Esophagus squamous epithelium (tissue), 5 donors: Measurements from ENCODE around the gene CAMK2D. TPM values are rescaled to one million over a fixed set of nuclear protein-coding genes. Genes with fewer than 3 reads are reported as not detected.

Source experiments
- DNase-seq: peaks from one replicate; lab custom pipeline; 2025; lab: John Stamatoyannopoulos, UW
- H3K27ac ChIP-seq, 4 donors: fragments of 200-600 bp; sonication (generic); one replicate each; pipeline ENCODE4 v1.5.1; 2016 to 2019; ENCODE audit warnings: mild to moderate bottlenecking in 1 of 4
- H3K27me3 ChIP-seq, 4 donors: fragments of 200-600 bp; sonication (generic); 1 replicate in 3 of 4; 2 replicates in 1 of 4; pipeline versions ENCODE4 v1.5.1 to v1.6.0; 2017 to 2021; ENCODE audit warnings: antibody characterized with exemption in 1 of 4
- H3K36me3 ChIP-seq, 3 donors: fragments of 200-600 bp; sonication (generic); one replicate each; pipeline ENCODE4 v1.5.1; 2016 to 2019
- H3K4me1 ChIP-seq, 3 donors: fragments of 200-600 bp; sonication (generic); one replicate each; pipeline ENCODE4 v1.5.1; 2017 to 2019
- H3K4me3 ChIP-seq, 4 donors: fragments of 200-600 bp; sonication (generic); 1 replicate in 3 of 4; 2 replicates in 1 of 4; pipeline ENCODE4 v1.5.1; 2016 to 2019; ENCODE audit warnings: mild to moderate bottlenecking in 2 of 4, moderate library complexity in 1 of 4
- H3K9me3 ChIP-seq, 3 donors: fragments of 200-600 bp; sonication (generic); one replicate each; pipeline ENCODE4 v1.5.1; 2016 to 2019
- CTCF ChIP-seq, 6 experiments: fragments of 450-650 bp in 4 of 6; fragments of 200-600 bp in 2 of 6; sonication (generic) in 2 of 6; IDR thresholded peaks; one replicate each; pipeline ENCODE4 v1.5.1; 2016 to 2019; ENCODE audit warnings: antibody characterized with exemption in 6 of 6, mild to moderate bottlenecking in 4 of 6, moderate library complexity in 4 of 6
- POLR2A ChIP-seq, 4 donors: fragments of 450-650 bp; IDR thresholded peaks; one replicate each; pipeline ENCODE4 v1.6.1; 2017; ENCODE audit warnings: antibody characterized with exemption in 4 of 4, mild to moderate bottlenecking in 4 of 4, moderate library complexity in 3 of 4
- WGBS, 2 donors: methylation state at CpG; one replicate each; pipeline ENCODE4 v1.1.5; 2018; 5-methylcytosine and 5-hydroxymethylcytosine counted together
- intact Hi-C: fragments of 100-400 bp; cut with DNase I; formaldehyde crosslinking; loops from one replicate; pipeline ENCODE4 v1.15.0; 2022
- total RNA-seq, 4 donors: library from RNA; depleted of rRNA; stranded (reverse); fragments of >200 nt; gene quantifications; one replicate each; pipeline ENCODE4 v1.1.0, GENCODE V29; 2016
- donor health status: DM: yes; HTN: yes; CAD: no.

The CAMK2D gene
- total RNA-seq, 4 donors from 2014 or later = 30.7 to 47.7 (median 38.2) TPM

GRCh38 chr4:113760094-113760794, 1.3 kb downstream of the CAMK2D start:
- H3K27me3 ChIP-seq = no peaks in the 10 kb centered on the region
- no peaks in the 10 kb centered on the region for H3K9me3 ChIP-seq
- peak overlapping the region; percentile 95 to 100 (median 99) for H3K27ac ChIP-seq
- H3K36me3 ChIP-seq = peaks cover 0 to 10% (median 0%) of the 10 kb centered on the region in 3 donors
- peak; percentile 9 for DNase-seq
- peak overlapping the region; percentile 65 to 84 (median 74) for H3K4me3 ChIP-seq
- intact Hi-C loops = loop anchor here (5.0 kb wide), 2 partner anchors 213 to 378 kb away; no protein-coding TSS in a partner anchor
- TF ChIP-seq POLR2A (IDR thresholded peaks at IDR 0.05) = peak in 1 of 4 donors; percentile 9
- TF ChIP-seq CTCF (IDR thresholded peaks at IDR 0.05) = no peak
- peaks cover 0 to 43% (median 30%) of the 10 kb centered on the region in 3 donors for H3K4me1 ChIP-seq
- 1% methylated on average over 20 to 22 of the region's 22 CpGs for WGBS, 2 donors

GRCh38 chr4:113759696-113760093, 1.8 kb downstream of the CAMK2D start:
- peak overlapping the region; percentile 65 to 84 (median 74) for H3K4me3 ChIP-seq
- no peaks in the 10 kb centered on the region for H3K9me3 ChIP-seq
- peaks cover 0 to 10% (median 0%) of the 10 kb centered on the region in 3 donors for H3K36me3 ChIP-seq
- H3K27me3 ChIP-seq = no peaks in the 10 kb centered on the region
- H3K4me1 ChIP-seq = peaks cover 0 to 44% (median 30%) of the 10 kb centered on the region in 3 donors
- intact Hi-C loops = loop anchor here (5.0 kb wide), 2 partner anchors 212 to 377 kb away; no protein-coding TSS in a partner anchor
- TF ChIP-seq CTCF (IDR thresholded peaks at IDR 0.05) (no peak), POLR2A (IDR thresholded peaks at IDR 0.05) (no peak)
- DNase-seq = no peak
- 10 to 19% methylated on average over 4 of the region's 4 CpGs for WGBS, 2 donors
- peak overlapping the region; percentile 95 to 100 (median 99) for H3K27ac ChIP-seq

GRCh38 chr4:113758372-113758771, 3.2 kb downstream of the CAMK2D start:
- Histone ChIP-seq H3K4me3 (peak overlapping the region in 1 of 4 donors; percentile 84), H3K27me3 (no peaks in the 10 kb centered on the region), H3K36me3 (peaks cover 0 to 10% (median 0%) of the 10 kb centered on the region in 3 donors), H3K4me1 (peaks cover 0 to 44% (median 30%) of the 10 kb centered on the region in 3 donors), H3K27ac (no peak overlapping the region), H3K9me3 (no peaks in the 10 kb centered on the region)
- no peak for TF ChIP-seq POLR2A (IDR thresholded peaks at IDR 0.05)
- no peak for TF ChIP-seq CTCF (IDR thresholded peaks at IDR 0.05)
- no peak for DNase-seq
- 82% methylated on average over 6 of the region's 6 CpGs for WGBS, 2 donors
- intact Hi-C loops = no loop called here

- H3K27ac ChIP-seq = no peak overlapping the region
These were observed 4.1 kb downstream of the CAMK2D start for GRCh38 chr4:113757486-113757885.

More at GRCh38 chr4:113757486-113757885, 4.1 kb downstream of the CAMK2D start:
- H3K4me1 ChIP-seq = peaks cover 0 to 47% (median 30%) of the 10 kb centered on the region in 3 donors
- DNase-seq = no peak
- no peaks in the 10 kb centered on the region for H3K27me3 ChIP-seq
- intact Hi-C loops = no loop called here
- peaks cover 0 to 10% (median 0%) of the 10 kb centered on the region in 3 donors for H3K36me3 ChIP-seq
- H3K4me3 ChIP-seq = no peak overlapping the region
- WGBS, 2 donors = 94 to 96% methylated on average over 3 of the region's 3 CpGs
- no peaks in the 10 kb centered on the region for H3K9me3 ChIP-seq
- TF ChIP-seq CTCF (IDR thresholded peaks at IDR 0.05) (no peak), POLR2A (IDR thresholded peaks at IDR 0.05) (no peak)
